NCI-H128 (cell line): ENCODE data around the gene IGSF9.

ENCODE experiments used
- DNase-seq: peaks from one replicate; lab custom pipeline; 2025; ENCODE audit not compliant: unreplicated experiment; lab: John Stamatoyannopoulos, UW

The IGSF9 gene

DNA sequence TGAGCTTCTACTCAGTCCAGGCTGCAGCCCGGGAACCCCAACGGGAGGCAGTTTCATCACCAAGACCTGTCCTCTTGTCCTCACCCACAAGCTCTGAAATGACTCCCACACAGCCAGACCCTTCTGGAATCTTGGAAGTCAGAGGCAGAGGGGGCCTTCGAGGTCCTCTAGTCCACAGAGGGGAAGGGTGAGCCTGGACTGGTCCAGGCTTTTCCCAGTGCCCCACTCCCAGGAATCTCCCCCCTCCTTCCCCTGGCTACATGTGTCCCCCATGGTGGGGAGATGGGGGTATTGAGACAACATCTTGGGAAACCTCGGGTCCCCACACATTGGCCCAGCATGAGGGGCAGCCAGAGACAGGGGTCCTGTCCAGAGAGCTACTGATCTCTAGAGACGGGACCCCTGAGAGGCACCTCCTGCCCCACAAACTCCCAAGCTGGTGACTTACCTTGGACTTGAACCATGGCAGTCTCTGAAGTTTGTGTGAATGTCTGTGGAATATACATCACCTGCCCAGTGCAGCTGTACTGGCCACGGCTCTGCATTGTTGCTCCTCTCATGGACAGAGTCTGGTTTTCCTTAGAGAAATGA, 28.0 kb upstream of the IGSF9 start:
- DNase-seq = no peak

- no peak for DNase-seq
These were observed 27.2 kb upstream of the IGSF9 start for GRCh38 chr1:159972443-159973205.

DNA sequence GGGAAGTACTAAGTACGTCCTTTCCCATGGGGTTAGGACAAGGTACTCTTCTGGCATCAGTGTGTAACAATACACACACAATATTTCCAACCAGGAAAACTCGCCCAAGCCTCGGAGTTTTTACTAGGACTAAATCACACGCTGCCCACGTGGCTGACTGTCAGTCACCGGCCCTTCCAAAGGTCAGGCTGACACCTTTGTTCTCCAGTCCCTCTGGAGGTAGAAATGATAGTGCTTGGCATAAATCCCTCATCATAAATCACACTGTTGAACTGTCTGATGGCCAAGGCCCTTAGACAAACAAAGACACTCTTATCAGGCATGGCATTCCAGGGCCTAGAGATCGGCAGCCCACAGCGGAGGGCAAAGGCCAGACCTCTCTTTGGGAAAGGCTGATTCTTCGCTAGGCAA, 25.5 kb upstream of the IGSF9 start:
- no peak for DNase-seq

DNA sequence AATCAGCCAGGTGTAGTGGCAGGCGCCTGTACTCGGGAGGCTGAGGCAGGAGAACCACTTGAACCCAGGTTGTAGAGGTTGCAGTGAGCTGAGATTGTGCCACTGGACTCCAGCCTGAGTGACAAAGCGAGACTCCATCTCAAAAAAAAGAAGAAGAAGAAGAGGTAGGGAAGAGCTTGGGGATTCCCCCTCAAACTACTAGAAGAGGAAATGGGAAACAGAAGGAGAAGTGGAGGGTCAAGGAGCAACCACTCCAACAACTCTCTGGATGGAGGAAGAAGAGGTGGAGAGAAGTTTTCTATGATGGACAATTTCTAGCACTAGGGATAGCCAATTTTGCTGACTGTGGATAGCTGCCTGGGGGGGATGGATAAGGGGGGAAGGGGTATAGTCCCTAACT, 23.5 kb upstream of the IGSF9 start:
- no peak for DNase-seq

DNA sequence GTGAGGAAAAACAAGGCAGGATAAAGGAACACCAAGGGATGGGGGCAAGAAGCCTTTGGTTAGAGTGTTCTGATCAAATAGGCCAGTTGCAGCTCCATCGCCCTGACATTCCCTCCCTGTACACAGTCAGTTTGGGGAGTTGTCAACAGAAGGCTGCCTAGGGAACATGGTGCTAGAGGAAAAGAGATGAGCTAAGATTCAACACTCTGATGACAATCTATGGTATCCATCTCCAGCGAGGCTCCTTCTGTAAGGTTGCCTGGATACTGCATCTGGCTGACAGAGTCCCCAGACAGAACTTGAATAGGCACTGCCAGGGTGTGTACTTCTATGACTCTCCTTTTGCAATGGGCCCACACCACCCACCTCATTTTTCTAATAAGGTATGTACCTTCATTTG, 19.9 kb upstream of the IGSF9 start:
- DNase-seq = no peak

GRCh38 chr1:159964144-159964543, 18.7 kb upstream of the IGSF9 start:
- DNase-seq = peak; percentile 34

DNA sequence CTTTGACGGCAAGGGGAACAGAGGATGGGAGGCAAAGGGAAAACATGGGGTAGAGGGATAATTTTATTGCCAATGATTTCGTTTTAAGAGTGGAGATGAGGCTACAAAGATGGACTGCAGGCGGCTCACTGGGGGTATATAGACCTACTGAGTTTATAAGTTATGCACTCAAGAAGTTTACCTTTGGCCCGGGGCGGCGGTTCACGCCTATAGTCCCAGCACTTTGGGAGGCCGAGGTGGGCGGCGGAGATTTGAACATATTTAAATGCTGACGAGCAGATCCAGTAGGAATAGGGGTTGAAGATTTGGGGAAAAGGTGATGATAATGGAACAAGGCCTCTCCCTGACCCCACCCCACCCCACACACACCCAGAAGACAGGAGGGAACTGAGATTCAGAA, 16.8 kb upstream of the IGSF9 start:
- no peak for DNase-seq

- no peak for DNase-seq
These were observed 16.2 kb upstream of the IGSF9 start for GRCh38 chr1:159961636-159962035.

DNA sequence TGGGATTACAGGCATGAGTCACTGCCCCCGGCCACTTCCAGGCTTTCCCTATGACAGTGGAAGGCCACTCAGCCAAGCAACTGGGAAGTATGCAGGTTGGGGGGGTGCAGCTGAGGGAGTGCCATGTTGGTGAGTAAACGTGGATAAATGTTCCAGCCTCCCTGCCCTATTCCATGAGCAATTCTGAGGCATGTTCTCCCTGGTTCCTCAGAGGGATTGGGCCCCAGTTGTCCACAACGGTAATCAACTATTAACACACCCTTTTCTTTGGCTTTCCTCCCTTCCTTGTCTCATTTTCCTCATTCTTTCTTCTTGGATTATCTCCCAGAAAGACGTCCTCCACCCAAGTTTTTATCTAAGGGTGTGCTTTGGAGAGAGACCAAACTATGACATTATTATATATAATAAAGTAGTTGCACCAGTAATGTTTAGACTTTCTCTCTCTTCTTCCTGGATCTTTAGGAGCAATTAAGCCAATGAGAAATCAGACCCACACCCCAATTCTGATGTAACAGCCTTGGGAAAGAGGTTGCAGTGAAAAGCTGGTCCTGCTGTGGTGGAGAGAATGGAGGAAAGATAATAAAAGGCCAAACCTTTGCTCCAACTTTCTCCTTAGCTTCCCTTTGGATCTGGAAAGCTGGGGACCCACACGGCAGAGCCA, 15.4 kb upstream of the IGSF9 start:
- no peak for DNase-seq

DNA sequence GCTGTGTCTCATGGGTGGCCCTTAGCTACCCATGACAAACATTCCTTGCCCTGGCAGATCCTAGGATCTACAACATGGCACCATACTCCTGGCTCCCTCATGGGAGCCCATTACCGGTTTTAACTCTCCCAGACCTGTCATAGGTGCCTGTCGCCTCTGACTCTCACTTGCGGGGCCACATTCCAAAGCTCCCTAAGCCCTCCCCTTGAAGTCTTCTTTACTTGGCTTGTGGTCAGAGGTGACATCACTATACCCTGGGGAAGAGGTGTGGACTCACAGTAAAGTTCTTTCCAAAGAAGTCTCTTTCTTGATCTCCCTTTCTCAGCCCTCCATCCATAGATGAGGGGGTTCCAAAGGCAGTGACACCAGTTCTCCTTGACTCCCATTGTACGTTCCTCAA, 14.0 kb upstream of the IGSF9 start:
- DNase-seq = no peak

DNA sequence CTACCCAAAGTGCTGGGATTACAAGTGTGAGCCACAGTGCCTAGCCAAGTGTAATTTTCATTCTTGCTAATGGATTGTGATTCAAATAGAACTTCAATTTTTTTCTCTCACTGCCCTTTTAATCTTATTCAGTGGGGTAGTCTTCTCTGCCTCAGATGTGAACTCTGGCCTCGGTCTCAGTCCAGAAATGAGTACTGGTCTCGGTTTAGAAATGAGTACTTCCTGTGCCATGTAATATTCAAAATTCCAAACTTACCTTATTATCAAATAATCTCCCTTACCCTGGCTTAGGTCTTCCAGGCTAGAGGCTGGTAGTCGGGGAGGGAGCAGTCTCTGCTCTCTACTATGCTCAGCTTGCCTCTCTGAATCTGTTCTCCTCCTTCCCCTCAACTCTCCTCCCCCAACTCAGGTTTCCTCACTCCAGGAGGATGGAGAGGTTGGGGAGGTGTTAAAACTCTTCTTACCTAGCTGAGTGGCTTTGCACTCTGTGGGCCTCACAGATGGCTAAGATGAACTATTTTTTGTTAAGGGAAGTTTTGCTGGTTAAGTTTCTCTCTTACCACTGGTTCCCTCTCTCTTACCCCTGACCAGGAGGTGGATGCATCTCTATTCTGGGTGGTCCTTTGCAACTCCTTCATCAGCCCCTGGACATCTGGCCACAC, 13.4 kb upstream of the IGSF9 start:
- no peak for DNase-seq

- DNase-seq = peak; percentile 19
These were observed 12.4 kb upstream of the IGSF9 start for GRCh38 chr1:159957824-159958268.

- DNase-seq = no peak
These were observed 10.0 kb upstream of the IGSF9 start for GRCh38 chr1:159955456-159955855.

- DNase-seq = no peak
These were observed 8.4 kb upstream of the IGSF9 start, which contains the start of gene SLAMF9 for GRCh38 chr1:159953536-159954515. TSS of gene SLAMF9 (minus strand) at chr1:159954237. CDS start at chr1:159954137, 100 bp downstream.

- no peak for DNase-seq
These were observed 7.5 kb upstream of the IGSF9 start for GRCh38 chr1:159952932-159953331.

DNA sequence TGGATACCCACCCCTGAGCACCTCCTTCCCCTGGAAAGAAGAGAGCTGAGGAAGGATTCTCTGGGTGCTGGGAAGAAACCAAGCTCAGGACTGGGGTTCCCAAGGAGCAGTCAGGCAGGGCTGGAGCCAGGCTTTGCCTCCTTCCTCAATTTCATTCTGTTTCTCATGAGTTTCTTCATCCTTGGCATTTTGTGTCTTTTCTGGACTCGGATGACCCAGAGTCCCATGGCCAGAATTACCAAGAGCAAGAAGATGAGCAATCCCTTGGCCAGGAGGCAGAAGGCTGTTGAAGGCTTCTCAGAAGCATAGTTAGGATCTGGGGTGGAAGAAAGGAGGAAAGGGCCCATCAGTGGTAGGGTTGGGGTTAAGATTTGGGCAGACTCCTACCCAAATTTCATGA, 6.1 kb upstream of the IGSF9 start:
- DNase-seq = no peak

GRCh38 chr1:159951016-159951415, 5.6 kb upstream of the IGSF9 start:
- no peak for DNase-seq

- no peak for DNase-seq
These were observed 4.6 kb upstream of the IGSF9 start for GRCh38 chr1:159949981-159950381.

GRCh38 chr1:159949123-159949522, 3.7 kb upstream of the IGSF9 start:
- no peak for DNase-seq

DNA sequence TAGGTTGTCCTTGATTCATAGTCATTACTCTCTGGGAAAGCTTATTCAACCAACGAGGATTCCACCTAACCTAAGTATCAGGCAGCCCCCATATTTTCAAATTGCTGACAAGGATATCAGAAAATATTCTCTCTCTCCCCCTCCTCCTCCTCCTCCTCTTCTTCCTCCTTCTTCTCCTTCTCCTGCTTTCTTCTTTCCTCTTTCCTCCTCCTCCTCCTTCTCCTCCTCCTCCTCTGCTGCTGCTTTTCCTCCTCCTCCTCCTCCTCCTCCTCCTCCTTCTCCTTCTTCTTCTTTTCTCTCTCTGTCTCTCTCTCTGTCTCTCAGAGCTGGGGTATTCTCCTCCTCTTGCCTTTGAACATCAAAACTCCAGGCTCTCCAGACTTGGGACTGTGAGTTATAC, 2.5 kb upstream of the IGSF9 start:
- DNase-seq = no peak
